Erythroblast (primary cell): ENCODE results near the gene GHRH.

Source experiments
- GATA1 ChIP-seq: IDR thresholded peaks from 2 replicates; pipeline ENCODE4 v1.6.1; 2011; ENCODE audit warnings: low read depth, mild to moderate bottlenecking, control low read depth, low read length, moderate library complexity
- POLR2A ChIP-seq: IDR thresholded peaks from 2 replicates; pipeline ENCODE4 v1.6.1; 2011; ENCODE audit warnings: mild to moderate bottlenecking, low read length

- TF ChIP-seq POLR2A = no peak
- TF ChIP-seq GATA1 = no peak
Measured at GRCh38 chr20:37234254-37234581, 27.4 kb downstream of the GHRH start.
